ENCODE measurements around the gene DUOXA1.

DUOXA1 gene, protein sequence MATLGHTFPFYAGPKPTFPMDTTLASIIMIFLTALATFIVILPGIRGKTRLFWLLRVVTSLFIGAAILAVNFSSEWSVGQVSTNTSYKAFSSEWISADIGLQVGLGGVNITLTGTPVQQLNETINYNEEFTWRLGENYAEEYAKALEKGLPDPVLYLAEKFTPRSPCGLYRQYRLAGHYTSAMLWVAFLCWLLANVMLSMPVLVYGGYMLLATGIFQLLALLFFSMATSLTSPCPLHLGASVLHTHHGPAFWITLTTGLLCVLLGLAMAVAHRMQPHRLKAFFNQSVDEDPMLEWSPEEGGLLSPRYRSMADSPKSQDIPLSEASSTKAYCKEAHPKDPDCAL

DNA sequence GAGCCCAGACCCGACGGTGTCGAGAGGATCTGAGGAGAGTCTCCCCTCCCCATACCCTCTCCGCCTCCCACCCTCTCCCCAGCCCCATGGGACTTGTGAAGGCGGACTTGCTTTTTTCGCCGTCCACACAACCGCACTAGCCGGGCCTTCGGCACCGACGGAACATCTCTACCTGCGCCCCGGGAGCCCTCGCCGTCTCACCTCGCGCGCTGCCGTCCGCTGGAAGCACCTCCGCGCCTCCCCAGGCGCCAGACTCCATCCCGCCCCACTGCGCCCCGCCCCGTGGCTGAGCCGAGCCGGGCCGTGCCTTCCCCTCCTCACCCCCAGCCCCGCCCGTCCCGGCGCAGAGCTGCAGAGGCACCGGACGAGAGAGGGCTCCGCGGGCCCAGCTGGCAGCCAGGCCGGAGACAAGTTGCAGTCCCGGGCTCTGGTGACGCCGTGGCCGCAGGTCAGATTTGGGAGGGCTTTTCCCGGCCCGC lies at the start of gene DUOXA1, which contains the start of gene DUOX1:
DUOXA1 (minus strand) TSS at position 229 of the 479 bp plus-strand sequence. CDS start 6,865 bp downstream, outside the sequence.
DUOX1 (plus strand) TSS at position 344 of the 479 bp plus-strand sequence. CDS start 1,973 bp downstream, outside the sequence.
- ChIA-PET POLR2A (no interaction called here), CTCF (interaction anchor here (2.9 kb wide), 1 partner anchor 12 kb away, joined by 12 read pairs; no protein-coding TSS in a partner anchor)
- Histone ChIP-seq H3K36me3 (ENCODE audit: control insufficient read depth in 2 of 2, insufficient read depth in 1 of 2, low read length in 2 of 2) (no peaks in the 10 kb centered on the region), H3K4me1 (ENCODE audit: control insufficient read depth, insufficient read depth, low read length) (no peaks in the 10 kb centered on the region), H3K9me3 (ENCODE audit: control insufficient read depth, insufficient read depth, low read depth, low read length) (no peaks in the 10 kb centered on the region), H3K4me3 (ENCODE audit: low read depth, low read length) (no peak within 1 kb of the TSS), H3K27ac (ENCODE audit: extremely low read depth, low read depth, low read length) (no peak within 1 kb of the TSS)
- TF ChIP-seq ZNF837 (tag by site-specific recombination; IDR thresholded peaks at IDR 0.05) = no peak
- no peak for TF ChIP-seq ZNF24 (tag by site-specific recombination; IDR thresholded peaks at IDR 0.05)
- TF ChIP-seq, protein P1, sequence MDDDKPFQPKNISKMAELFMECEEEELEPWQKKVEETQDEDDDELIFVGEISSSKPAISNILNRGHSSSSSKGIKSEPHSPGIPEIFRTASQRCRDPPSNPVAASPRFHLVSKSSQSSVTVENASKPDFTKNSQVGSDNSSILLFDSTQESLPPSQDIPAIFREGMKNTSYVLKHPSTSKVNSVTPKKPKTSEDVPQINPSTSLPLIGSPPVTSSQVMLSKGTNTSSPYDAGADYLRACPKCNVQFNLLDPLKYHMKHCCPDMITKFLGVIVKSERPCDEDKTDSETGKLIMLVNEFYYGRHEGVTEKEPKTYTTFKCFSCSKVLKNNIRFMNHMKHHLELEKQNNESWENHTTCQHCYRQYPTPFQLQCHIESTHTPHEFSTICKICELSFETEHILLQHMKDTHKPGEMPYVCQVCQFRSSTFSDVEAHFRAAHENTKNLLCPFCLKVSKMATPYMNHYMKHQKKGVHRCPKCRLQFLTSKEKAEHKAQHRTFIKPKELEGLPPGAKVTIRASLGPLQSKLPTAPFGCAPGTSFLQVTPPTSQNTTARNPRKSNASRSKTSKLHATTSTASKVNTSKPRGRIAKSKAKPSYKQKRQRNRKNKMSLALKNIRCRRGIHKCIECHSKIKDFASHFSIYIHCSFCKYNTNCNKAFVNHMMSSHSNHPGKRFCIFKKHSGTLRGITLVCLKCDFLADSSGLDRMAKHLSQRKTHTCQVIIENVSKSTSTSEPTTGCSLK (tag by site-specific recombination; IDR thresholded peaks at IDR 0.05) = no peak
- no peak for TF ChIP-seq ZNF548 (tag by site-specific recombination; IDR thresholded peaks at IDR 0.05)
- no peak for TF ChIP-seq HOXA7 (CRISPR knock-in tag; IDR thresholded peaks at IDR 0.05; ENCODE audit: borderline replicate concordance)
- TF ChIP-seq ZNF202 (tag by site-specific recombination; IDR thresholded peaks at IDR 0.05; ENCODE audit: borderline replicate concordance) = no peak
- TF ChIP-seq, protein P2, sequence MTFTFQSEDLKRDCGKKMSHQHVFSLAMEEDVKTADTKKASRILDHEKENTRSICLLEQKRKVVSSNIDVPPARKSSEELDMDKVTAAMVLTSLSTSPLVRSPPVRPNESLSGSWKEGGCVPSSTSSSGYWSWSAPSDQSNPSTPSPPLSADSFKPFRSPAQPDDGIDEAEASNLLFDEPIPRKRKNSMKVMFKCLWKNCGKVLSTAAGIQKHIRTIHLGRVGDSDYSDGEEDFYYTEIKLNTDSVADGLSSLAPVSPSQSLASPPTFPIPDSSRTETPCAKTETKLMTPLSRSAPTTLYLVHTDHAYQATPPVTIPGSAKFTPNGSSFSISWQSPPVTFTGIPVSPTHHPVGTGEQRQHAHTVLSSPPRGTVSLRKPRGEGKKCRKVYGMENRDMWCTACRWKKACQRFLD (tag by site-specific recombination; IDR thresholded peaks at IDR 0.05) = no peak
- no peak for TF ChIP-seq TRIM28 (IDR thresholded peaks at IDR 0.05; ENCODE audit: borderline replicate concordance, low read length)
- no peak for TF ChIP-seq ZSCAN30 (tag by site-specific recombination; IDR thresholded peaks at IDR 0.05)
- TF ChIP-seq, protein P3, sequence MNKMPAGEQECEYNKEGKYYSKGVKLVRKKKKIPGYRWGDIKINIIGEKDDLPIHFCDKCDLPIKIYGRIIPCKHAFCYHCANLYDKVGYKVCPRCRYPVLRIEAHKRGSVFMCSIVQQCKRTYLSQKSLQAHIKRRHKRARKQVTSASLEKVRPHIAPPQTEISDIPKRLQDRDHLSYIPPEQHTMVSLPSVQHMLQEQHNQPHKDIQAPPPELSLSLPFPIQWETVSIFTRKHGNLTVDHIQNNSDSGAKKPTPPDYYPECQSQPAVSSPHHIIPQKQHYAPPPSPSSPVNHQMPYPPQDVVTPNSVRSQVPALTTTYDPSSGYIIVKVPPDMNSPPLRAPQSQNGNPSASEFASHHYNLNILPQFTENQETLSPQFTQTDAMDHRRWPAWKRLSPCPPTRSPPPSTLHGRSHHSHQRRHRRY (tag by site-specific recombination; IDR thresholded peaks at IDR 0.05) = no peak
- TF ChIP-seq ZBTB48 (tag by site-specific recombination; IDR thresholded peaks at IDR 0.05) = no peak
- TF ChIP-seq ZNF473 (tag by site-specific recombination; IDR thresholded peaks at IDR 0.05) = no peak
- TF ChIP-seq FEZF1 (tag by site-specific recombination; IDR thresholded peaks at IDR 0.05) = no peak
- no peak for TF ChIP-seq ZNF624 (tag by site-specific recombination; IDR thresholded peaks at IDR 0.05)
- no peak for TF ChIP-seq GFI1B (tag by site-specific recombination; IDR thresholded peaks at IDR 0.05)

DNA sequence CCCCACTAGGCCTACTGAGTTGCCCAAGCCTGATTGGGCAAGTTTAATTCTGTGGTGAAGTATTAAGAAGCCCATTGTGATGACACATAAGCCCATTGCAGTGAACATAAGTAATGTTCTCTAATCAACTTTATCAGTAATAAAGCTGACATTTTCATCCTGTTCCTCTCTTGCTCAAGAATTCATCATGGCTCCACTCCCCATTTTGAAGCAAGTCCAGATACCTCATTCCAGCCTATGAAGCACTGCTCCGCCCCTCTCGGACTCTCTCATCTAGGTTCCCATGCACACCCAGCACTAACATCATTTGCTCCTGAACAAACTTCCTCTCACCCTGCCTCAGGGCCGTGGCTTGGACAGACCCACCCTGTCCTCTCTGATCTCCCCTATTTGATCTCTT lies 47.6 kb upstream of the DUOXA1 start:
- ChIA-PET POLR2A (no interaction called here), CTCF (interaction anchor here (0.8 to 4.1 kb wide), 4 partner anchors 10 to 280 kb away, joined by 3 to 15 read pairs (median 6); no protein-coding TSS in a partner anchor)
- Histone ChIP-seq H3K9me3 (ENCODE audit: control insufficient read depth, insufficient read depth, low read depth, low read length) (no peaks in the 10 kb centered on the region), H3K4me3 (ENCODE audit: low read depth, low read length) (no peak overlapping the region), H3K36me3 (ENCODE audit: control insufficient read depth in 2 of 2, insufficient read depth in 1 of 2, low read length in 2 of 2) (no peaks in the 10 kb centered on the region), H3K27ac (ENCODE audit: extremely low read depth, low read depth, low read length) (no peak overlapping the region), H3K4me1 (ENCODE audit: control insufficient read depth, insufficient read depth, low read length) (no peaks in the 10 kb centered on the region)
- no peak for TF ChIP-seq KLF10 (tag by site-specific recombination; IDR thresholded peaks at IDR 0.05)
- no peak for TF ChIP-seq OSR2 (tag by site-specific recombination; IDR thresholded peaks at IDR 0.05)
- no peak for TF ChIP-seq ZNF2 (tag by site-specific recombination; IDR thresholded peaks at IDR 0.05)
- TF ChIP-seq ZNF24 (tag by site-specific recombination; IDR thresholded peaks at IDR 0.05) = no peak

Data from HEK293 (cell line).